ENCODE measurements around the gene TOB2.
"Not testable (repeated sequence)": the region's sequence is repeated elsewhere in the genome, so short reads cannot be mapped to it uniquely, and the experiment has no call there.

Gene TOB2

DNA sequence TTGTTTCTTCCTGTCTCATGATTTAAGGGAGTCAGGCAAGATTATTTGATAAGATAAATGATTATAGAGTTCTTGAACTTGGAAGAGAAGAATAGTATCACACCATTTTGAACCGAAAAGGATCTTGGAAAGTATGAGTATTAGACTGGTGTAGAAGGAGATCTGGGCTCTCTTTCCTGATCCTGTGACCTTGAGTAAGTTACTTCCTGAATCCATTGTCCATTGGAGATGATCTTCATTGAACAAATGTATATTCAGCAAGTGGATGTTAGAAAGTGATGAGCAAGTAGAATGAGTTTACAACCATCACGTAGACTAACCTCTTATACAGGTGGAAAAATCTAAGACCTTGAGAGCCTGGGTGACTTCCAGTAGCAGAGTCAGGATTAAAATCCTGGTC is 24.3 kb upstream of the TOB2 start:
- DNase-seq (ENCODE audit: low read depth): no peak
- TF ChIP-seq POLR2A (IDR thresholded peaks at IDR 0.05; ENCODE audit: extremely low read depth, insufficient read length) (no peak), MYC (IDR thresholded peaks at IDR 0.05; ENCODE audit: low read depth, low read length) (no peak)
- H3K4me3 ChIP-seq (ENCODE audit: low read depth, low read length): no peak overlapping the region

DNA sequence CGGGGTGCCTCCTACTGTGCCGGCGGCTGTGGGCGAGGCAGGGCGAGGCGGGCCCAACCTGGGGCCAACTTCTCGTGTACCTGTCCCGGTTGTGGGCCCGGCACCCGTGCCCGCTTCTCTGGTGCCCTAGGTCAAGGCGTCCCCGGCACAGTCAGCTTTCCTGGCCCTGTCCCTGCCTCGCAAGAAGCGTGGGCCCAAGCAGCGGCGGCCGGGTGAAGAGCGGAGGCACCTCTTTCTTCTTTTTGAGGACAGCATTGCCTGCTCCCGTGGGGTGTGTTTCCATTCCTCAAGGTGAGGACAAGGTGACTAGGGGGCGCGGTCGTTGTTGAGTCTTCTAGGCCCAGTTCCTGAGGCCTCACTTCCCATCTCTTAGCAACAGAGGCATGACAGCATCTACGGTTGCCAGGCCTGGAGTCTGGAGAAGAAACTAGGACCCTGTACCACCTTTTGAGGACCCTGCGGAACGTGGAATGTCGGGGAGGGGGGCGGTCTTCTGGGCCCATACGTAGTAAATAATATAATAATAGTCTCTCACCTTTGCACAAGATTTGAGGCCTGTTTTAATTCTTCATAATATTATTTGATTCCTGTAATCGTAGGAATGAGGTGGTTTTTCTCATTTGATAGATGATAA is 22.7 kb upstream of the TOB2 start:
- TF ChIP-seq POLR2A (IDR thresholded peaks at IDR 0.05; ENCODE audit: extremely low read depth, insufficient read length) (no peak), MYC (IDR thresholded peaks at IDR 0.05; ENCODE audit: low read depth, low read length) (no peak)
- TF ChIP-seq, protein P1, sequence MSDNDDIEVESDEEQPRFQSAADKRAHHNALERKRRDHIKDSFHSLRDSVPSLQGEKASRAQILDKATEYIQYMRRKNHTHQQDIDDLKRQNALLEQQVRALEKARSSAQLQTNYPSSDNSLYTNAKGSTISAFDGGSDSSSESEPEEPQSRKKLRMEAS (IDR thresholded peaks at IDR 0.05; ENCODE audit: low read depth, low read length): no peak; the same call in 1 of the 2 replicates
- TF ChIP-seq, protein P2, sequence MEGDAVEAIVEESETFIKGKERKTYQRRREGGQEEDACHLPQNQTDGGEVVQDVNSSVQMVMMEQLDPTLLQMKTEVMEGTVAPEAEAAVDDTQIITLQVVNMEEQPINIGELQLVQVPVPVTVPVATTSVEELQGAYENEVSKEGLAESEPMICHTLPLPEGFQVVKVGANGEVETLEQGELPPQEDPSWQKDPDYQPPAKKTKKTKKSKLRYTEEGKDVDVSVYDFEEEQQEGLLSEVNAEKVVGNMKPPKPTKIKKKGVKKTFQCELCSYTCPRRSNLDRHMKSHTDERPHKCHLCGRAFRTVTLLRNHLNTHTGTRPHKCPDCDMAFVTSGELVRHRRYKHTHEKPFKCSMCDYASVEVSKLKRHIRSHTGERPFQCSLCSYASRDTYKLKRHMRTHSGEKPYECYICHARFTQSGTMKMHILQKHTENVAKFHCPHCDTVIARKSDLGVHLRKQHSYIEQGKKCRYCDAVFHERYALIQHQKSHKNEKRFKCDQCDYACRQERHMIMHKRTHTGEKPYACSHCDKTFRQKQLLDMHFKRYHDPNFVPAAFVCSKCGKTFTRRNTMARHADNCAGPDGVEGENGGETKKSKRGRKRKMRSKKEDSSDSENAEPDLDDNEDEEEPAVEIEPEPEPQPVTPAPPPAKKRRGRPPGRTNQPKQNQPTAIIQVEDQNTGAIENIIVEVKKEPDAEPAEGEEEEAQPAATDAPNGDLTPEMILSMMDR (IDR thresholded peaks at IDR 0.05; ENCODE audit: low read depth, low read length): peak; percentile 2
- DNase-seq (ENCODE audit: low read depth): peak; percentile 48
- peak overlapping the region; percentile 87 for H3K4me3 ChIP-seq (ENCODE audit: low read depth, low read length)

DNA sequence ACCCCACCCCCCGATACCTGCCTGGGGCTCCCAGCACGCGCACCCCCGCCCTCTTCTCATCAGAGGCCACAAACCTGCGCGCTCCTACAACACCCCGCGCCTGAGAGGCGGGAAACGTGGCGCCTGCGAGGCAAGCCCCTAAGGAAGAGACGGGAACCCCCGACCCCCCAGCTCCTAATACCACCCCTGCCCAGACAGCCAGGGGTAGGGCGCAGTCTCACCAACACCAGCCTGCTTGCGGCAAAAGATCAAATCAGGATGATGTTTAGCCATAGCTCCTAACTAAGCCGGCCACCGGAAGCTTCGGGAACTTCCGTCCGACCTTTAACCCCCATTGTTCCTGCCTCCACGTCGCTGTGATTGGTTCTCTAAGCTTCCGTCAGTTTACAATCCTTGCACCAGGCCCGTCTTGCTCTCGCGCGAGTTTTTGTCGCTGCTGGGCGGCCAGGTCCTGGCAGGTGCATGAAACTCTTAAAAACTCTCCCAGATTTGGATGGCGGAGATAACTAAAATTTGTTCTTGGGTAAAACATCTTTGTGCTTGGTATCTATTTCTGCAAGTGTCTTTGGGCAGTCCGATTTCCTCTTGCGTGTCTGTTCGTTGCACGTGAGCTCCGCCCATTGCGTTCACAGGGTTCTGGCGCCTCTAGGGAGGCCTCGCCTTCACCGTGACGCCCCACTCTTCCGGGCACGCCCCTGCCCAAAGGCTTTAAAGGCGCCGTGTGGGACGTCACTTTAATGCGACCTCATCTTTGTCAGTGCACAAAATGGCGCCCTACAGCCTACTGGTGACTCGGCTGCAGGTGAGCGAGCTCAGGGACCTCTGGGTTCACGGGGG is 22.0 kb upstream of the TOB2 start, which contains the start of the genes ACO2 and PHF5A:
TSS of gene ACO2 (plus strand) at position 737 of the 837 bp plus-strand sequence. CDS start at position 767, 30 bp downstream.
TSS of gene PHF5A (minus strand) at position 312 of the 837 bp plus-strand sequence. CDS start at position 273, 39 bp downstream.
- TF ChIP-seq, protein P2 (IDR thresholded peaks at IDR 0.05; ENCODE audit: low read depth, low read length): no peak
- TF ChIP-seq, protein P1 (IDR thresholded peaks at IDR 0.05; ENCODE audit: low read depth, low read length): peak; percentile 59
- TF ChIP-seq MYC (IDR thresholded peaks at IDR 0.05; ENCODE audit: low read depth, low read length) (peak; percentile 10; the same call in 1 of the 2 replicates), POLR2A (IDR thresholded peaks at IDR 0.05; ENCODE audit: extremely low read depth, insufficient read length) (peak; percentile 57)
- DNase-seq (ENCODE audit: low read depth): peak; percentile 97

DNA sequence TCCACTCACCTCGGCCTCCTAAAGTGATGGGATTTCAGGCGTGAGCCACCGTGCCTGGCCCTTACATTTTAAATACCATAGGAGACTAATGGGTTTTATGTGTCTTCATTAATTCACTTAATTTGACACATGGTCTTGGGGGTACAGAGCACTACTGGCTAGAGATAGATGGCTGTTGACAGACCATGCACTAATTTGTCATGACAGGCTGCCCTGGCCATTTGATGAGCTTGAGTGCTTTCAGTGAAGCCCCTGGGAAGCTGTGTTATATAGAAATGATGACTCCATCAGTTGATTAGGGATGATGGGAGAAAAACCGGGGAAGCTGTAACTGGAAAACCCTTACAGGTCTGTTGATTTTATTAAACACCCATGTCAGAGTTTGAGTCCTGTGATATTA is 15.3 kb upstream of the TOB2 start:
- H3K4me3 ChIP-seq (ENCODE audit: low read depth, low read length): no peak overlapping the region
- DNase-seq (ENCODE audit: low read depth): no peak
- TF ChIP-seq, protein P2 (IDR thresholded peaks at IDR 0.05; ENCODE audit: low read depth, low read length): no peak
- TF ChIP-seq, protein P1 (IDR thresholded peaks at IDR 0.05; ENCODE audit: low read depth, low read length): no peak

More for the DNA sequence above, 22.0 kb upstream of the TOB2 start, which contains the start of the genes ACO2 and PHF5A:
- H3K4me3 ChIP-seq (ENCODE audit: low read depth, low read length): peak within 1 kb of the TSS; percentile 87

DNA sequence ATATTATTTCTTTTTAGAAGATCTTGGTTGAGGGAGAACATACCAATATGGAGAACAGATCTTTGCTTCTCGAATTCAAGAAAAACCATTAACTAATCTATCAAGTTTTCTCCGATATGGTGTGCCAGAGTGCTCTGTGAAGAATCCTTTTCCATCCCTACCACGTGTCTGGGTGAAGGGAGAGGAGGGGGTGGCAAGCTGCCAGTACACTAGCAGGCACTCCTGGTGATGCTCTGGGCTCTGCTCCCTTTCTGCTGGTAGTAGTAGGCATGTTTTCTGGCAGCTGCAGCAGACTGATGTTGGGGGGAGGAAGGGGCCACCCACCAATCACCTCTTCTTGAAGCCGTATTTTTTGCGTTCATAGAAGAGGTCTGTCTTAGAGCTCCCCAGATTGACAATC is 13.5 kb upstream of the TOB2 start:
- DNase-seq (ENCODE audit: low read depth); H3K4me3 ChIP-seq (ENCODE audit: low read depth, low read length): not testable (repeated sequence)

DNA sequence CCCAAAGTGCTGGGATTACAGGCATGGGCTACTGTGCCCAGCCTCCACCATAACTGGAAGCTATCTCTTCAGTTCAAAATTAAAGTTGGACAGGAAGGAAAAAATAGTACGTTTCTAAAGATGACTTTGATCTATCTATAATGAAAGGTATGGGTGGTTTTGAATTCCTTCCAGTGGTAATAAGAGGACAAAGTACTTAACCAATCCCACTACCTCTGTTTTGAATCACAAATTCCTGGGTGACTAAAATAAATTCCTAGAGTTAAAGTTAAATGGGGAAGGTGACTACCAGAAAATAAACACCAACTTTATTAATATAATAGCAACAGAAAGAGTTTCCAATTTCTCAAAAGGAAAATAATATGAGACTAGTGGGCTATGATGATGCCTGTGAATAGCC is 12.8 kb upstream of the TOB2 start:
- TF ChIP-seq MYC (IDR thresholded peaks at IDR 0.05; ENCODE audit: low read depth, low read length) (no peak), POLR2A (IDR thresholded peaks at IDR 0.05; ENCODE audit: extremely low read depth, insufficient read length) (no peak)
- TF ChIP-seq, protein P2 (IDR thresholded peaks at IDR 0.05; ENCODE audit: low read depth, low read length): no peak
- TF ChIP-seq, protein P1 (IDR thresholded peaks at IDR 0.05; ENCODE audit: low read depth, low read length): no peak
- H3K4me3 ChIP-seq (ENCODE audit: low read depth, low read length): no peak overlapping the region
- no peak for DNase-seq (ENCODE audit: low read depth)

Data from NB4 (cell line).